NCI-H1092 (cell line): ENCODE data around the gene UNC5C.

Experiments
- DNase-seq: peaks from one replicate; lab custom pipeline; 2025; lab: John Stamatoyannopoulos, UW

Gene UNC5C

GRCh38 chr4:95522682-95523530 is 25.9 kb downstream of the UNC5C start:
- DNase-seq, result no peak

GRCh38 chr4:95517576-95518345 is 31.0 kb downstream of the UNC5C start:
- no peak for DNase-seq

- DNase-seq, result no peak
These were observed 32.2 kb downstream of the UNC5C start for GRCh38 chr4:95516528-95517017.

GRCh38 chr4:95515589-95515988 is 33.2 kb downstream of the UNC5C start:
- DNase-seq, result no peak

GRCh38 chr4:95513022-95513421 is 35.8 kb downstream of the UNC5C start:
- no peak for DNase-seq

- no peak for DNase-seq
These were observed 37.3 kb downstream of the UNC5C start for GRCh38 chr4:95511477-95511876.

GRCh38 chr4:95510877-95511276 is 37.9 kb downstream of the UNC5C start:
- DNase-seq, result no peak

GRCh38 chr4:95510145-95510544 is 38.6 kb downstream of the UNC5C start:
- DNase-seq, result no peak

- no peak for DNase-seq
These were observed 40.4 kb downstream of the UNC5C start for GRCh38 chr4:95508421-95508820.

- no peak for DNase-seq
These were observed 41.2 kb downstream of the UNC5C start for GRCh38 chr4:95507561-95507960.

- DNase-seq, result no peak
These were observed 41.6 kb downstream of the UNC5C start for GRCh38 chr4:95507147-95507546.

- no peak for DNase-seq
These were observed 42.5 kb downstream of the UNC5C start for GRCh38 chr4:95506264-95506663.

- no peak for DNase-seq
These were observed 43.0 kb downstream of the UNC5C start for GRCh38 chr4:95505799-95506198.

GRCh38 chr4:95505151-95505550 is 43.6 kb downstream of the UNC5C start:
- no peak for DNase-seq

- no peak for DNase-seq
These were observed 44.3 kb downstream of the UNC5C start for GRCh38 chr4:95504501-95504900.

GRCh38 chr4:95500361-95500760 is 48.4 kb downstream of the UNC5C start:
- no peak for DNase-seq

- DNase-seq, result no peak
These were observed 49.5 kb downstream of the UNC5C start for GRCh38 chr4:95499291-95499696.

GRCh38 chr4:95494186-95494585 is 54.6 kb downstream of the UNC5C start:
- no peak for DNase-seq

- DNase-seq, result no peak
These were observed 70.1 kb downstream of the UNC5C start for GRCh38 chr4:95478679-95479078.

GRCh38 chr4:95476121-95476520 is 72.7 kb downstream of the UNC5C start:
- DNase-seq, result no peak

- no peak for DNase-seq
These were observed 76.2 kb downstream of the UNC5C start for GRCh38 chr4:95472534-95472933.

- no peak for DNase-seq
These were observed 78.2 kb downstream of the UNC5C start for GRCh38 chr4:95470622-95471021.

- DNase-seq, result no peak
These were observed 79.2 kb downstream of the UNC5C start for GRCh38 chr4:95469617-95470016.
